ENCODE measurements around the gene SPPL3.

DNA sequence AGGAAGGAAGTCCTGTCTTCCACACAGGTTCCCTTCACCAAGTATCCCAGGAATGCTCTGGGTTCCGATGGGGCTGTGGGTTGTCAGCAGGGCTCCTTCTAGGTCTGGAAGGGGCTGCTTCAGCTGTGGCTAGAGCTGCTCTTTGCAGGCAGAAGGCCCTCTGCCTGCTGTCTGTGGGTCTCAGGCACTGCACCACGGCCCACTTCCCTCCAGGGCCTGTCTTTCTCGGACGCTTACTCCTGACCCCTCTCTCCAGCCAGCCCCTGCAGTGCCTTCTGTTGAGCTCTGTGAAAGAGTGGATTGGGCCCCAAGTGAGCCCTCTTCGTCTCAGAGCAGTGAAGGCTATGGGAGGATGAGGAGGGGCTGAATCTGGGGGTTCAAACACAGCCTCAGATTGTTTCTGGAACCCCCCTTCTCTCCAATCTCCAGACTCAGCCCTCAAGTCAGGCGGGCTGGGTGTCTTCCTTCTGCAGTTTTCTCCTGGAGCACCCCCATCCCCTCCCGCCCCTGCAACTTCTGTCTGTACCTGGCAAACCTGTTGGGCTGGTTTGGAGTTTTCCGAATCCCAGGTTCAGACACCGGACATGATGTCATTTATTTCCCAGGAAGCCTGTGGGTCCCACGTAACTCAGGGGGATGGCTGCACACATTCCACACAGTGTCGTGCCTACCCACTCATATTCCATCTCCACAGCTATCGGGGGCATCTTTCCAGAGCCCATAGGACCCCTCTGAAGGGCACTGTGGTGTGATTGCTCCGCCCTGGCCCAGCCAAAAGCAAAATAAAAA, 24.9 kb upstream of the SPPL3 start:
- TF ChIP-seq, protein P1, sequence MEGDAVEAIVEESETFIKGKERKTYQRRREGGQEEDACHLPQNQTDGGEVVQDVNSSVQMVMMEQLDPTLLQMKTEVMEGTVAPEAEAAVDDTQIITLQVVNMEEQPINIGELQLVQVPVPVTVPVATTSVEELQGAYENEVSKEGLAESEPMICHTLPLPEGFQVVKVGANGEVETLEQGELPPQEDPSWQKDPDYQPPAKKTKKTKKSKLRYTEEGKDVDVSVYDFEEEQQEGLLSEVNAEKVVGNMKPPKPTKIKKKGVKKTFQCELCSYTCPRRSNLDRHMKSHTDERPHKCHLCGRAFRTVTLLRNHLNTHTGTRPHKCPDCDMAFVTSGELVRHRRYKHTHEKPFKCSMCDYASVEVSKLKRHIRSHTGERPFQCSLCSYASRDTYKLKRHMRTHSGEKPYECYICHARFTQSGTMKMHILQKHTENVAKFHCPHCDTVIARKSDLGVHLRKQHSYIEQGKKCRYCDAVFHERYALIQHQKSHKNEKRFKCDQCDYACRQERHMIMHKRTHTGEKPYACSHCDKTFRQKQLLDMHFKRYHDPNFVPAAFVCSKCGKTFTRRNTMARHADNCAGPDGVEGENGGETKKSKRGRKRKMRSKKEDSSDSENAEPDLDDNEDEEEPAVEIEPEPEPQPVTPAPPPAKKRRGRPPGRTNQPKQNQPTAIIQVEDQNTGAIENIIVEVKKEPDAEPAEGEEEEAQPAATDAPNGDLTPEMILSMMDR (IDR thresholded peaks at IDR 0.05; ENCODE audit: insufficient read depth, low read length, poor library complexity, severe bottlenecking) = no peak
- TF ChIP-seq EZH2phosphoT487 (conservative IDR thresholded peaks at IDR 0.05; ENCODE audit: low read length) = no peak
